HEK293 (cell line): ENCODE measurements around the gene F2R.

Experiments used
- YY1 ChIP-seq: fragments of 450-650 bp; formaldehyde crosslinking; IDR thresholded peaks from 2 replicates; pipeline ENCODE4 v1.5.1; 2018; ENCODE audit warnings: missing biosample characterization, missing genetic modification characterization
- ZNF274 ChIP-seq, 2 experiments: fragments of 200-500 bp in 1 of 2; fragments of 450-650 bp in 1 of 2; sonication (Bioruptor generic) in 1 of 2; formaldehyde crosslinking in 1 of 2; IDR thresholded peaks; 2 replicates each; pipeline versions ENCODE4 v1.5.1 to v1.6.1; 2014 to 2016; ENCODE audit warnings: borderline replicate concordance in 1 of 2, inconsistent platforms in 1 of 2, low read length in 1 of 2, missing biosample characterization in 1 of 2, missing genetic modification characterization in 1 of 2
- ZNF777 ChIP-seq: fragments of 450-650 bp; formaldehyde crosslinking; IDR thresholded peaks from 2 replicates; pipeline ENCODE4 v1.5.1; 2017; ENCODE audit warnings: missing biosample characterization, missing genetic modification characterization, borderline replicate concordance
- ZNF843 ChIP-seq: fragments of 450-650 bp; formaldehyde crosslinking; IDR thresholded peaks from 2 replicates; pipeline ENCODE4 v1.5.1; 2016; ENCODE audit warnings: missing biosample characterization, missing genetic modification characterization
- TF ChIP-seq, protein P1 (sequence below): fragments of 450-650 bp; formaldehyde crosslinking; IDR thresholded peaks from 2 replicates; pipeline ENCODE4 v1.5.1; 2017; ENCODE audit warnings: missing biosample characterization, missing genetic modification characterization
- TF ChIP-seq, protein P2 (sequence below): fragments of 450-650 bp; formaldehyde crosslinking; IDR thresholded peaks from 2 replicates; pipeline ENCODE4 v1.5.1; 2016; ENCODE audit warnings: missing biosample characterization, missing genetic modification characterization
- TF ChIP-seq, protein P3 (sequence below): fragments of 450-650 bp; formaldehyde crosslinking; IDR thresholded peaks from 2 replicates; pipeline ENCODE4 v1.5.1; 2016; ENCODE audit warnings: missing biosample characterization, missing genetic modification characterization
- TF ChIP-seq, protein P4 (sequence below): fragments of 450-650 bp; formaldehyde crosslinking; IDR thresholded peaks from 2 replicates; pipeline ENCODE4 v1.5.1; 2016; ENCODE audit warnings: missing biosample characterization, missing genetic modification characterization
- TF ChIP-seq, protein P5 (sequence below): fragments of 450-650 bp; formaldehyde crosslinking; IDR thresholded peaks from 2 replicates; pipeline ENCODE4 v1.5.1; 2016; ENCODE audit warnings: missing biosample characterization, missing genetic modification characterization, borderline replicate concordance

DNA sequence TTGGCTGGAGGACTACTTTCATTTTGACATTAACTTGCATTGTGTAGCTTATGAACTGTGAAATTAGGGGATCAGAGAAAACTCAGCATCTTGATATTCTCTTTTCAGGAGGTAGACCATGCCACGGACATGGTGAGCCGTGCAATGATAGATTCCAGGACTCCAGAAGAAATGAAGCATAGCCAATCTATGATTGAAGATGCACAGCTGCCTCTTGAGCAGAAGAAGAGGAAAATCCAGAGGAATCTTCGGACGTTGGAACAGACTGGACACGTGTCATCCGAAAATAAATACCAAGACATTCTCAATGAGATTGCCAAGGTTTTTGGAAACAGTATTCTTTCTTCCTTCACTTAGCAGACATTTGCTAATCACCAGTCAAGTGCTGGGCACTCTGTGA lies 20.6 kb upstream of the F2R start:
- TF ChIP-seq, protein P1, sequence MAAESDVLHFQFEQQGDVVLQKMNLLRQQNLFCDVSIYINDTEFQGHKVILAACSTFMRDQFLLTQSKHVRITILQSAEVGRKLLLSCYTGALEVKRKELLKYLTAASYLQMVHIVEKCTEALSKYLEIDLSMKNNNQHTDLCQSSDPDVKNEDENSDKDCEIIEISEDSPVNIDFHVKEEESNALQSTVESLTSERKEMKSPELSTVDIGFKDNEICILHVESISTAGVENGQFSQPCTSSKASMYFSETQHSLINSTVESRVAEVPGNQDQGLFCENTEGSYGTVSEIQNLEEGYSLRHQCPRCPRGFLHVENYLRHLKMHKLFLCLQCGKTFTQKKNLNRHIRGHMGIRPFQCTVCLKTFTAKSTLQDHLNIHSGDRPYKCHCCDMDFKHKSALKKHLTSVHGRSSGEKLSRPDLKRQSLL (tag by site-specific recombination), result no peak
- TF ChIP-seq YY1 (tag by site-specific recombination) (no peak), ZNF843 (no peak), ZNF777 (no peak), ZNF274 (IDR thresholded peaks at IDR 0.05; ENCODE audit: low read length) (no peak), ZNF274 (tag by site-specific recombination; IDR thresholded peaks at IDR 0.05; ENCODE audit: borderline replicate concordance) (no peak)
- TF ChIP-seq, protein P2, sequence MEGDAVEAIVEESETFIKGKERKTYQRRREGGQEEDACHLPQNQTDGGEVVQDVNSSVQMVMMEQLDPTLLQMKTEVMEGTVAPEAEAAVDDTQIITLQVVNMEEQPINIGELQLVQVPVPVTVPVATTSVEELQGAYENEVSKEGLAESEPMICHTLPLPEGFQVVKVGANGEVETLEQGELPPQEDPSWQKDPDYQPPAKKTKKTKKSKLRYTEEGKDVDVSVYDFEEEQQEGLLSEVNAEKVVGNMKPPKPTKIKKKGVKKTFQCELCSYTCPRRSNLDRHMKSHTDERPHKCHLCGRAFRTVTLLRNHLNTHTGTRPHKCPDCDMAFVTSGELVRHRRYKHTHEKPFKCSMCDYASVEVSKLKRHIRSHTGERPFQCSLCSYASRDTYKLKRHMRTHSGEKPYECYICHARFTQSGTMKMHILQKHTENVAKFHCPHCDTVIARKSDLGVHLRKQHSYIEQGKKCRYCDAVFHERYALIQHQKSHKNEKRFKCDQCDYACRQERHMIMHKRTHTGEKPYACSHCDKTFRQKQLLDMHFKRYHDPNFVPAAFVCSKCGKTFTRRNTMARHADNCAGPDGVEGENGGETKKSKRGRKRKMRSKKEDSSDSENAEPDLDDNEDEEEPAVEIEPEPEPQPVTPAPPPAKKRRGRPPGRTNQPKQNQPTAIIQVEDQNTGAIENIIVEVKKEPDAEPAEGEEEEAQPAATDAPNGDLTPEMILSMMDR, result no peak
- TF ChIP-seq, protein P3, sequence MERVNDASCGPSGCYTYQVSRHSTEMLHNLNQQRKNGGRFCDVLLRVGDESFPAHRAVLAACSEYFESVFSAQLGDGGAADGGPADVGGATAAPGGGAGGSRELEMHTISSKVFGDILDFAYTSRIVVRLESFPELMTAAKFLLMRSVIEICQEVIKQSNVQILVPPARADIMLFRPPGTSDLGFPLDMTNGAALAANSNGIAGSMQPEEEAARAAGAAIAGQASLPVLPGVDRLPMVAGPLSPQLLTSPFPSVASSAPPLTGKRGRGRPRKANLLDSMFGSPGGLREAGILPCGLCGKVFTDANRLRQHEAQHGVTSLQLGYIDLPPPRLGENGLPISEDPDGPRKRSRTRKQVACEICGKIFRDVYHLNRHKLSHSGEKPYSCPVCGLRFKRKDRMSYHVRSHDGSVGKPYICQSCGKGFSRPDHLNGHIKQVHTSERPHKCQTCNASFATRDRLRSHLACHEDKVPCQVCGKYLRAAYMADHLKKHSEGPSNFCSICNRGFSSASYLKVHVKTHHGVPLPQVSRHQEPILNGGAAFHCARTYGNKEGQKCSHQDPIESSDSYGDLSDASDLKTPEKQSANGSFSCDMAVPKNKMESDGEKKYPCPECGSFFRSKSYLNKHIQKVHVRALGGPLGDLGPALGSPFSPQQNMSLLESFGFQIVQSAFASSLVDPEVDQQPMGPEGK (tag by site-specific recombination), result no peak
- TF ChIP-seq, protein P4, sequence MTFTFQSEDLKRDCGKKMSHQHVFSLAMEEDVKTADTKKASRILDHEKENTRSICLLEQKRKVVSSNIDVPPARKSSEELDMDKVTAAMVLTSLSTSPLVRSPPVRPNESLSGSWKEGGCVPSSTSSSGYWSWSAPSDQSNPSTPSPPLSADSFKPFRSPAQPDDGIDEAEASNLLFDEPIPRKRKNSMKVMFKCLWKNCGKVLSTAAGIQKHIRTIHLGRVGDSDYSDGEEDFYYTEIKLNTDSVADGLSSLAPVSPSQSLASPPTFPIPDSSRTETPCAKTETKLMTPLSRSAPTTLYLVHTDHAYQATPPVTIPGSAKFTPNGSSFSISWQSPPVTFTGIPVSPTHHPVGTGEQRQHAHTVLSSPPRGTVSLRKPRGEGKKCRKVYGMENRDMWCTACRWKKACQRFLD, result no peak
- TF ChIP-seq, protein P5, sequence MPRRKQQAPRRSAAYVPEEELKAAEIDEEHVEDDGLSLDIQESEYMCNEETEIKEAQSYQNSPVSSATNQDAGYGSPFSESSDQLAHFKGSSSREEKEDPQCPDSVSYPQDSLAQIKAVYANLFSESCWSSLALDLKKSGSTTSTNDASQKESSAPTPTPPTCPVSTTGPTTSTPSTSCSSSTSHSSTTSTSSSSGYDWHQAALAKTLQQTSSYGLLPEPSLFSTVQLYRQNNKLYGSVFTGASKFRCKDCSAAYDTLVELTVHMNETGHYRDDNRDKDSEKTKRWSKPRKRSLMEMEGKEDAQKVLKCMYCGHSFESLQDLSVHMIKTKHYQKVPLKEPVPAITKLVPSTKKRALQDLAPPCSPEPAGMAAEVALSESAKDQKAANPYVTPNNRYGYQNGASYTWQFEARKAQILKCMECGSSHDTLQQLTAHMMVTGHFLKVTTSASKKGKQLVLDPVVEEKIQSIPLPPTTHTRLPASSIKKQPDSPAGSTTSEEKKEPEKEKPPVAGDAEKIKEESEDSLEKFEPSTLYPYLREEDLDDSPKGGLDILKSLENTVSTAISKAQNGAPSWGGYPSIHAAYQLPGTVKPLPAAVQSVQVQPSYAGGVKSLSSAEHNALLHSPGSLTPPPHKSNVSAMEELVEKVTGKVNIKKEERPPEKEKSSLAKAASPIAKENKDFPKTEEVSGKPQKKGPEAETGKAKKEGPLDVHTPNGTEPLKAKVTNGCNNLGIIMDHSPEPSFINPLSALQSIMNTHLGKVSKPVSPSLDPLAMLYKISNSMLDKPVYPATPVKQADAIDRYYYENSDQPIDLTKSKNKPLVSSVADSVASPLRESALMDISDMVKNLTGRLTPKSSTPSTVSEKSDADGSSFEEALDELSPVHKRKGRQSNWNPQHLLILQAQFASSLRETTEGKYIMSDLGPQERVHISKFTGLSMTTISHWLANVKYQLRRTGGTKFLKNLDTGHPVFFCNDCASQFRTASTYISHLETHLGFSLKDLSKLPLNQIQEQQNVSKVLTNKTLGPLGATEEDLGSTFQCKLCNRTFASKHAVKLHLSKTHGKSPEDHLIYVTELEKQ (tag by site-specific recombination), result no peak
